DOHH2 (cell line): Measurements from ENCODE around the gene PARP4.
"Not testable (repeated sequence)": the region's sequence is repeated elsewhere in the genome, so short reads cannot be mapped to it uniquely, and the experiment has no call there.

ENCODE experiments used
- H3F3A ChIP-seq: fragments of 200-600 bp; sonication (generic), shearing (Covaris generic); 2 replicates; pipeline ENCODE4 v1.6.0; 2016; ENCODE audit warnings: antibody characterized with exemption, mild to moderate bottlenecking; ENCODE audit not compliant: control insufficient read depth, insufficient read depth
- H3K27ac ChIP-seq: fragments of 200-600 bp; sonication (generic); 2 replicates; pipeline ENCODE4 v1.5.1; 2014; ENCODE audit warnings: low read depth, mild to moderate bottlenecking, low read length, moderate library complexity
- H3K27me3 ChIP-seq: fragments of 200-600 bp; sonication (generic); 2 replicates; pipeline ENCODE4 v1.6.1; 2014; ENCODE audit warnings: mild to moderate bottlenecking, low read length, mixed read lengths; ENCODE audit not compliant: control insufficient read depth
- H3K36me3 ChIP-seq: fragments of 200-600 bp; sonication (generic); 2 replicates; pipeline ENCODE4 v1.6.1; 2014; ENCODE audit warnings: mild to moderate bottlenecking, low read length, moderate library complexity, mixed read lengths; ENCODE audit not compliant: control insufficient read depth
- H3K4me1 ChIP-seq: fragments of 200-600 bp; sonication (generic); 2 replicates; pipeline ENCODE4 v1.6.1; 2014; ENCODE audit warnings: mild to moderate bottlenecking, low read length, mixed read lengths; ENCODE audit not compliant: control insufficient read depth
- H3K4me2 ChIP-seq: fragments of 200-600 bp; sonication (generic); 2 replicates; pipeline ENCODE4 v1.6.0; 2014; ENCODE audit warnings: mild to moderate bottlenecking, low read length, moderate library complexity
- H3K4me3 ChIP-seq: fragments of 200-600 bp; sonication (generic); 2 replicates; pipeline ENCODE4 v1.5.1; 2014; ENCODE audit warnings: mild to moderate bottlenecking, low read length, mixed read lengths
- H3K79me2 ChIP-seq: fragments of 200-600 bp; sonication (generic); 2 replicates; pipeline ENCODE4 v1.6.1; 2014; ENCODE audit warnings: mild to moderate bottlenecking, low read length, mixed read lengths; ENCODE audit not compliant: control insufficient read depth
- H3K9me2 ChIP-seq: fragments of 200-600 bp; sonication (generic); replicated peaks from 2 replicates; pipeline ENCODE4 v1.6.1; 2014; ENCODE audit warnings: mild to moderate bottlenecking, low read length, mixed read lengths; ENCODE audit not compliant: control insufficient read depth
- H3K9me3 ChIP-seq: fragments of 200-600 bp; sonication (generic); 2 replicates; pipeline ENCODE4 v1.6.1; 2014; ENCODE audit warnings: antibody characterized with exemption, low read length, mixed read lengths; ENCODE audit not compliant: control insufficient read depth, insufficient read depth
- H4K20me1 ChIP-seq: fragments of 200-600 bp; sonication (generic); 2 replicates; pipeline ENCODE4 v1.6.0; 2014; ENCODE audit warnings: low read depth, mild to moderate bottlenecking, antibody characterized with exemption, low read length, moderate library complexity; ENCODE audit not compliant: control insufficient read depth, insufficient read depth
- CTCF ChIP-seq: fragments of 200-600 bp; sonication (generic); IDR thresholded peaks from one replicate; pipeline ENCODE4 v1.5.1; 2014; ENCODE audit warnings: antibody characterized with exemption, mild to moderate bottlenecking, low read depth, low read length; ENCODE audit not compliant: poor library complexity, severe bottlenecking
- EZH2phosphoT487 ChIP-seq: fragments of 200-600 bp; sonication (generic); IDR thresholded peaks from 2 replicates; pipeline ENCODE4 v1.6.1; 2017; ENCODE audit warnings: borderline replicate concordance, mild to moderate bottlenecking, antibody characterized with exemption, low read length, moderate library complexity, mixed read lengths

The PARP4 gene

DNA sequence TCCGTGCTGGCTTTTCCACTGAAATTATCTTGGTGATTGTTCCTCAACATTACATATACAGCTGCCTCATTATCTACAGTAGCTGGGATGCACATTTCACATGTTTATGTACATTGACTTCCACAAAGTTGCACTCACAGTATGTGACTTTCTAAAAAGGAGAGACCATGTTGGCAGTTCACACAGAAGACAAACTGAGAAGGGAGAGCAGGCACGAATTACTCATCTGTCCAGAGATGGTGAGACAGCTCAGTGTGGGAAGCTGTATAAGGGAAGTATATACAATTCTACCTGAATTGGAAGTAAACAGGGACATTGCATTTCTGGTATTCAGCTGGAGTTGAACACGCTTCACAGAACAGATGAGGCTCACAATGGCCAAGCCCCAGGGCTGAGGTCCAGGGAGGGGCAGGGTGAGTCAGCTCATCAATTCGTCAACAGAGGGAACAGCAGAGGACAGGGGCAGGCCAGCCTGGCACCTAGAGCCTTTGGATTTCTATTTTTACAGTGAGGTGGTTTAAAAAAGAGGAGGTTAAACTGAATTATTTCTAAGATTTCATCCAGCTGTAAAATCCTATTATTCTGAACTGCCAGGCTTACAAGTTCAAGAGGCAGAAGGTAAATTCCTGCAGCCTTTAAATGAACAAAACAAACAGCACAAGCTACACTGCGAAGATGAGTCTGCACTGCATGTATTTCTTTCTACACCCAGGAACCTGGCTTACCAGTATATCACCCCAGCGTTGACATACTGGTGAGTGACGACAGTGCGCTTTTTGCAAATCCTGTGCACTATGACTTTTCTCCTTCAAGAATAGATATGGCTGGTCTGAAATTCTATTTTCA, 9.8 kb downstream of the PARP4 start:
- Histone ChIP-seq H3K9me2 (no peaks in the 10 kb centered on the region), H3K79me2 (peaks cover 28% of the 10 kb centered on the region), H3K4me2 (no peak overlapping the region), H3K9me3 (no peaks in the 10 kb centered on the region), H3K36me3 (peaks cover 19% of the 10 kb centered on the region), H3K27ac (no peak overlapping the region), H3K27me3 (no peaks in the 10 kb centered on the region), H3K4me1 (no peaks in the 10 kb centered on the region), H3K4me3 (no peak overlapping the region), H3F3A (no peaks in the 10 kb centered on the region), H4K20me1 (no peaks in the 10 kb centered on the region)
- TF ChIP-seq EZH2phosphoT487 (no peak), CTCF (no peak)

- Histone ChIP-seq H3K27ac (no peak overlapping the region), H3K79me2 (peaks cover 11% of the 10 kb centered on the region), H3F3A (no peaks in the 10 kb centered on the region), H3K9me2 (no peaks in the 10 kb centered on the region), H3K27me3 (no peaks in the 10 kb centered on the region), H3K4me1 (no peaks in the 10 kb centered on the region), H3K36me3 (peaks cover 28% of the 10 kb centered on the region), H3K4me3 (no peak overlapping the region), H3K4me2 (no peak overlapping the region), H4K20me1 (no peaks in the 10 kb centered on the region), H3K9me3 (no peaks in the 10 kb centered on the region)
- no peak for TF ChIP-seq EZH2phosphoT487
- no peak for TF ChIP-seq CTCF
Observed at GRCh38 chr13:24500977-24501376, 11.6 kb downstream of the PARP4 start.

DNA sequence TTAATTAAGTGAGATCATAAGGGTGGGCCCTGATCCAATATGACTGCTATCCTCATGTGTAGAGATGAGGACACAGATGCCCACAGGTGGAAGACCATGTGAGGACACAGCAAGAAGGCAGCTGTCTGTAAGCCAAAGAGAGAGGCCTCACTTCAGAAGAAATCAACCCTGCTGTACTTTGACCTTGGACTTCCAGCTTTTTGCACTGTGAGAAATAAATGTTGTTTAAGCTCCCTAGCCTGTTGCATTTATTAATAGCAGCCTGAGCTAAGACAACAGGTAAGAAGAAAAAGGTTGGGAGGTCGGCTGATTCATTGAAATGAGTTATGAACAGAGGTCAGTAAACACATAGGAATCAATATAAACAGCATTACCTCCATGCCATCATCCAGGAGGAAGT, 14.8 kb downstream of the PARP4 start:
- Histone ChIP-seq H3K27me3 (no peaks in the 10 kb centered on the region), H3F3A (no peaks in the 10 kb centered on the region), H3K36me3 (peaks cover 41% of the 10 kb centered on the region), H3K9me3 (no peaks in the 10 kb centered on the region), H3K4me3 (no peak overlapping the region), H3K79me2 (no peaks in the 10 kb centered on the region), H3K4me1 (no peaks in the 10 kb centered on the region), H3K9me2 (no peaks in the 10 kb centered on the region), H4K20me1 (no peaks in the 10 kb centered on the region), H3K4me2 (no peak overlapping the region), H3K27ac (no peak overlapping the region)
- TF ChIP-seq EZH2phosphoT487, result no peak
- no peak for TF ChIP-seq CTCF

DNA sequence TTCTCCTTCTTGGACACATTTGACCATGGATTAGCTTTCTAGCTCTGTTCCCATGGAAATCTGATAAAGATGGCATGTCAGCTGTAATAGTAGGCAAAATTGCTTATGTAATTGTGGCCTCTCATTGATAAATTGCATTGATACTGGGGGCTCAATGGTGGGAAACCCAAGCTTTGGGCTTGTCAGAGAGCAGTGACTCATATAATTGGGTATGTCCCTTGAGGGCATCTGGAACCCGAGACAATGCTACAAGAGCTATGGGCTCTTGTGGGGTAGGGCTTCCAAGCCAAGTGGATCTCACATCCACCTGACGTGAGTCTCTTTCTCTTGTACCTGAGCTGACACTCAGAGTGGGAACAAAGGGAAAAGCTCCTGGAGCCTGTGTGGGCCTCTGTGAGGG, 16.3 kb downstream of the PARP4 start:
- not testable (repeated sequence) for H3K9me2 ChIP-seq, H3K4me2 ChIP-seq, H3K27ac ChIP-seq, H3K9me3 ChIP-seq, H3F3A ChIP-seq, H3K27me3 ChIP-seq, H4K20me1 ChIP-seq, H3K4me3 ChIP-seq, H3K79me2 ChIP-seq, H3K4me1 ChIP-seq
- H3K36me3 ChIP-seq, result peaks cover 49% of the 10 kb centered on the region
